ENCODE measurements around the gene ZMYND12. TPM values are rescaled to one million over a fixed set of nuclear protein-coding genes. Genes with fewer than 3 reads are reported as not detected.

The ZMYND12 gene
- total RNA-seq, 1 donor from 2014 or later: 0.23 TPM

GRCh38 chr1:42418516-42418915 lies 37.3 kb downstream of the ZMYND12 start:
- Mint-ChIP-seq H3K4me3 (ENCODE audit: unreplicated experiment) (no peak overlapping the region), H3K27ac (ENCODE audit: unreplicated experiment) (peak overlapping the region; percentile 16), H3K4me1 (ENCODE audit: low read depth, unreplicated experiment) (peaks cover 20% of the 10 kb centered on the region), H3K27me3 (ENCODE audit: low read depth, unreplicated experiment) (peaks cover 3% of the 10 kb centered on the region), H3K36me3 (ENCODE audit: low read depth, unreplicated experiment) (no peaks in the 10 kb centered on the region), H3K9me3 (ENCODE audit: unreplicated experiment) (no peaks in the 10 kb centered on the region)
- H3K27me3 ChIP-seq (ENCODE audit: insufficient read depth, low read length): peaks cover 22% of the 10 kb centered on the region
- peaks cover 12% of the 10 kb centered on the region for H3K4me1 ChIP-seq (ENCODE audit: insufficient read depth, low read length)
- H3K4me3 ChIP-seq (ENCODE audit: insufficient read depth, low read depth, low read length): no peak overlapping the region
- H3K36me3 ChIP-seq (ENCODE audit: insufficient read depth, low read length): no peaks in the 10 kb centered on the region
- H3K9me3 ChIP-seq (ENCODE audit: insufficient read depth, low read depth, low read length): no peaks in the 10 kb centered on the region
- no peak for TF ChIP-seq CTCF (IDR thresholded peaks at IDR 0.05; ENCODE audit: insufficient read depth, low read depth, low read length)
- TF ChIP-seq EZH2 (IDR thresholded peaks at IDR 0.05; ENCODE audit: insufficient read depth, low read length): no peak
- DNase-seq (ENCODE audit: low read depth) (no peak), FAIRE-seq (no peak)
- no peak overlapping the region for H3K4me2 ChIP-seq (ENCODE audit: low read length)
- no peak overlapping the region for H3K27ac ChIP-seq (ENCODE audit: low read depth, low read length)
- H3K79me2 ChIP-seq (ENCODE audit: insufficient read depth, low read length): no peaks in the 10 kb centered on the region
- no peak overlapping the region for H2AFZ ChIP-seq (ENCODE audit: low read depth, low read length)
- H4K20me1 ChIP-seq (ENCODE audit: insufficient read depth, low read length): no peaks in the 10 kb centered on the region
- H3K9ac ChIP-seq (ENCODE audit: low read length): no peak overlapping the region

GRCh38 chr1:42417166-42417565 lies 38.7 kb downstream of the ZMYND12 start:
- Histone ChIP-seq H3K9me3 (ENCODE audit: insufficient read depth, low read depth, low read length) (no peaks in the 10 kb centered on the region), H3K27ac (ENCODE audit: low read depth, low read length) (no peak overlapping the region), H4K20me1 (ENCODE audit: insufficient read depth, low read length) (no peaks in the 10 kb centered on the region), H3K36me3 (ENCODE audit: insufficient read depth, low read length) (no peaks in the 10 kb centered on the region), H3K4me3 (ENCODE audit: insufficient read depth, low read depth, low read length) (no peak overlapping the region), H3K79me2 (ENCODE audit: insufficient read depth, low read length) (no peaks in the 10 kb centered on the region), H3K27me3 (ENCODE audit: insufficient read depth, low read length) (peaks cover 17% of the 10 kb centered on the region), H3K4me2 (ENCODE audit: low read length) (no peak overlapping the region), H2AFZ (ENCODE audit: low read depth, low read length) (no peak overlapping the region), H3K4me1 (ENCODE audit: insufficient read depth, low read length) (peaks cover 12% of the 10 kb centered on the region), H3K9ac (ENCODE audit: low read length) (no peak overlapping the region)
- Mint-ChIP-seq H3K27me3 (ENCODE audit: low read depth, unreplicated experiment) (peaks cover 3% of the 10 kb centered on the region), H3K36me3 (ENCODE audit: low read depth, unreplicated experiment) (no peaks in the 10 kb centered on the region), H3K4me1 (ENCODE audit: low read depth, unreplicated experiment) (peaks cover 20% of the 10 kb centered on the region), H3K4me3 (ENCODE audit: unreplicated experiment) (no peak overlapping the region), H3K27ac (ENCODE audit: unreplicated experiment) (no peak overlapping the region), H3K9me3 (ENCODE audit: unreplicated experiment) (no peaks in the 10 kb centered on the region)
- TF ChIP-seq EZH2 (IDR thresholded peaks at IDR 0.05; ENCODE audit: insufficient read depth, low read length): no peak
- no peak for TF ChIP-seq CTCF (IDR thresholded peaks at IDR 0.05; ENCODE audit: insufficient read depth, low read depth, low read length)
- DNase-seq (ENCODE audit: low read depth) (no peak), FAIRE-seq (no peak)

GRCh38 chr1:42414551-42415496 lies 41.0 kb downstream of the ZMYND12 start:
- no peak overlapping the region for H3K27ac Mint-ChIP-seq (ENCODE audit: unreplicated experiment)

More at GRCh38 chr1:42414551-42415496, 41.0 kb downstream of the ZMYND12 start:
- FAIRE-seq (no peak), DNase-seq (ENCODE audit: low read depth) (no peak)
- no peaks in the 10 kb centered on the region for H3K9me3 Mint-ChIP-seq (ENCODE audit: unreplicated experiment)
- Histone ChIP-seq H3K9me3 (ENCODE audit: insufficient read depth, low read depth, low read length) (no peaks in the 10 kb centered on the region), H3K9ac (ENCODE audit: low read length) (no peak overlapping the region), H3K79me2 (ENCODE audit: insufficient read depth, low read length) (no peaks in the 10 kb centered on the region), H3K4me2 (ENCODE audit: low read length) (no peak overlapping the region), H3K4me3 (ENCODE audit: insufficient read depth, low read depth, low read length) (no peak overlapping the region), H3K4me1 (ENCODE audit: insufficient read depth, low read length) (no peaks in the 10 kb centered on the region), H2AFZ (ENCODE audit: low read depth, low read length) (no peak overlapping the region), H3K27ac (ENCODE audit: low read depth, low read length) (no peak overlapping the region), H3K27me3 (ENCODE audit: insufficient read depth, low read length) (peaks cover 12% of the 10 kb centered on the region), H3K36me3 (ENCODE audit: insufficient read depth, low read length) (no peaks in the 10 kb centered on the region), H4K20me1 (ENCODE audit: insufficient read depth, low read length) (no peaks in the 10 kb centered on the region)
- no peaks in the 10 kb centered on the region for H3K36me3 Mint-ChIP-seq (ENCODE audit: low read depth, unreplicated experiment)
- peaks cover 9% of the 10 kb centered on the region for H3K4me1 Mint-ChIP-seq (ENCODE audit: low read depth, unreplicated experiment)
- H3K4me3 Mint-ChIP-seq (ENCODE audit: unreplicated experiment): no peak overlapping the region
- TF ChIP-seq EZH2 (IDR thresholded peaks at IDR 0.05; ENCODE audit: insufficient read depth, low read length): no peak
- no peak for TF ChIP-seq CTCF (IDR thresholded peaks at IDR 0.05; ENCODE audit: insufficient read depth, low read depth, low read length)
- peaks cover 6% of the 10 kb centered on the region for H3K27me3 Mint-ChIP-seq (ENCODE audit: low read depth, unreplicated experiment)
